RKO (cell line): Measurements from ENCODE around the gene DNM2.
A peak's percentile ranks its signal among the peaks of the same experiment; 100 is the strongest.
"Not testable (repeated sequence)": the region's sequence is repeated elsewhere in the genome, so short reads cannot be mapped to it uniquely, and the experiment has no call there.

ENCODE experiments used
- DNase-seq: peaks from one replicate; pipeline ENCODE4 v3.0.0-alpha.2; 2016; ENCODE audit warnings: low spot score

The DNM2 gene

DNA sequence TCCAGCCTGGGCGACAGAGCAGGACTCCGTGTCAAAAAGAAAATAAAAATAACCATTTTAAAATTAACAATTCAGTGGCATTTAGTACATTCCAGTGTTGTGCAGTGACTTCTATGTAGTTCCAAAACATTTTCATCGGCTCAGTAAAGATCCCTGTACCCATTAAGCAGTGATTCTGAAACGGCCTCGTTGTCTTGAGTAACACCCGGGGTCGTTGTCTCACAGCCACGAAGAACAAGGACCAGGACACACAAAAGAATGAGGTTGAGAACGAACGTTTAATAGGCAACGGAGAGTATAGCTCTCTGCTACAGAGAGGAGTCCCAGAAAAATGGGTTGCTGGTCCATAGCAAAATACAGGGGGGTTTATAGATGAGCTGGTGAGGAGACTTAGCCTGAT lies 120.5 kb downstream of the DNM2 start:
- no peak for DNase-seq

DNA sequence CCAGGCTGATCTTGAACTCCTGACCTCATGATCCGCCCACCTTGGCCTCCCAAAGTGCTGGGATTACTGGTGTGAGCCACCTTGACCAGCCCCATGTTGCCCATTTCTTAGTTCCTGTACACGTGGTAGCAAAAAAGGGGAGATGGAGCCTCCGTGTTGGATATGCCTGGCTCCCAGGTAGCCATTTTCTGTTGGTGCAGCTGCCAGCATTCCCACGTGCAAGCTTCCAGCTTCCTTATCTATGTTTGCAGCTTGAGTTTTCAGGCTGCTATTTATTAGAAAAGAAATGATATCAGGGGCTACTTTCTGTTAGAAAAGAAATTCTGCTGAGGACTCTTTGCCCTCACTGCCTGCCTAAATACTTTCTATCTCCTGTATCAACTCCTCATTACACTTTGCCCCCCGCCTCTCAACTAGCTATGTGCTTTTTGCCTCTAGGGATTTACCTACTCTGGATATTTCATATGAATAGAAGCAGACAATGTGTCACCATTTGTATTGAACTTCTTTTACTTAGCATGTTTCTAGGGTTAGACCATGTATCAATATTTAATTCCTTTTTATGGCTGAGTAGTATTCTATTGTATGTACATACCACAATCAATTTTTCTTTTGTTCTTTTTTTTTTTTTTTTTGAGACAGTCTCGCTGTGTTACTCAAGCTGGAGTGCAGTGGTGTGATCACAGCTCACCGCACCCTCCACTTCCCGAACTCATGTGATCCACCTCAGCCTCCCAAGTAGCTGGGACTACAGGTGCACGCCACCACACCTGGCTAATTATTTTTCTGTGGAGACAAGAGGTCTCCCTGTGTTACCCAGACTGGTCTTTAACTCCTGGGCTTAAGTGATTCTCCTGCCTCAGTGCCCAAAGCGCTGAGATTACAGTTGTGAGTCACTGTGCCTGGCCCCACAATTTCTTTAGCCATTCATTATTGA lies 121.5 kb downstream of the DNM2 start:
- DNase-seq: no peak

DNA sequence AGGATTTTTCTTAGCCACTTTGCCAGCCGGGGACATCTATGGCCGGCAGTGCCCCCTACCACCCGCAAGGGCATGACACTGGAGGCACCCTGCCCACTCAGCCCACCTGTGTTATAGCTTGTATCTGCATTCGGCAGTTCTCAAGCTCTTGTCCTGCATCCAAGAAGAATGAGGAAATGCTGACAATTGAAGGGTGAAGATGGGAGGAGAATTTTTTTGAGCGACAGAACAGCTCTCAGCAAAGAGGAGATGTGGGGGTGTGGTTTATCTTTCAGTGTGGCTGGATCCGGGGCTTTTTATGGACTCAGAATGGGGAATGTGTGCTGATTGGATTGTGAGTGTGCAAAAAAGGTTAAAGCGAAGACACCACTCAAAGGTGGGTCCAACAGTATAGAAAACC lies 124.9 kb downstream of the DNM2 start:
- DNase-seq: no peak

DNA sequence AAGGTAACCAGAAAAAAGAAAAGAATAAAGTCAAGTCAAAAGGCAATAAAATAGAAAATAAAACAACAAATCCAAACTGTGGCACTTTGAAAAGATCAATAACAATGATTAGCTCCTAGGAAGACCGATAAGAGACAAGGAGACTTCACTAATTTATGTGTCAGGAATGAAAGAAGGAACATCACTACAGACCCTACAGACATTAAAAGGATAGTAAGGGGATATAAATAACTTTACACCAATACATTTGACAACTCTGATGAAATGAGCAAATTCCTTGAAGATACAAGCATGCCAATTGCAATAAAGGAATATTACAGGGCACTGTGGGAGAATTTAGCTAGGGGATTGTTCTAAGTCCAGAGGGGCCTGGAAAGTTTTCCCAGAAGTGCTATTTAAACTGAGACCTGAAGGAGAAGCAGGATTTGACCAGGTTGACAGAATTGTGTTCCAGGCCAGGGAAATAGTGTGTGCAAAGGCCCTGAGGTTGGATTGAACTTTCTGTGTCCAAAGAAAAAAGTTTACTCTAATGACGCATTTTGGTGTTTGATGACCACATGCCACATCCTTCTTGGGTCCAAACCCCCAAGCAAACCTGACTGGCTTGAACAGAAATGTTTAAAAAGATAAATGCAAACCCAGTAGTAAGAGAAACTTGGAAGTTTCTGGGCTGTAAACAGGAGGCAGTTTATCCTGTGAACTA lies 128.8 kb downstream of the DNM2 start:
- DNase-seq: no peak

DNA sequence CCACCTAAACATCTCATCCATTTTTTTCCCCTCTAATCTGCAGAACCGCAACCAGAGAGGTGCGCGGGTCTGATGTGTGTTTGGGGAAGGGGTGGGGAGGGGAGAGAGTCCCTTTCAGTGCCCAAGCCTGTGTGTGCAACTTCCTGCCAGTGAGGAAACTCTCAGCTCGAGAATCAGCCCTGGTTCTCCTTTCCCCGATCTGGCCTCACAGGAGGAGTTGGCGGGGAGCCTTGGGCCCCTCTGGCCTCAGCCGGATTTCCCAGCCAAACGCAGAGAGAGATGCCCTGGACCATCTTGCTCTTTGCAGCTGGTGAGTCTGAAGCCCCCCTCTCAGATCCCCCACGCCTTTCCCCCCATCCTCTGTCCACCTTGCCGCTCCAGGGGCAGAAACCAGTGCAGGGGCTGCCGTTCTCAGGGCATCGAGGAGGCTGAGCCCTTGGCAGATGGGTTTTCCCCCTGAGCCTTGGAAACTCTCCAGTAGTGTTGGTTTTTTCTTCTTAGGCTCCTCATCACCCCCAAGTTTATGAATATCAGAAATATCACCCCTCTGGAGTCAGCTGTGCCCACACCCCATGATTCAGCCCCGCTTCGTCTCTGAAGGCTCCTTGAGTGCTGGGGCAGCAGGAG lies 130.5 kb downstream of the DNM2 start, which contains the start of gene C19orf38:
TSS of gene C19orf38 (plus strand) at position 186 of the 627 bp plus-strand sequence. CDS start at position 280, 94 bp downstream.
- DNase-seq: no peak

DNA sequence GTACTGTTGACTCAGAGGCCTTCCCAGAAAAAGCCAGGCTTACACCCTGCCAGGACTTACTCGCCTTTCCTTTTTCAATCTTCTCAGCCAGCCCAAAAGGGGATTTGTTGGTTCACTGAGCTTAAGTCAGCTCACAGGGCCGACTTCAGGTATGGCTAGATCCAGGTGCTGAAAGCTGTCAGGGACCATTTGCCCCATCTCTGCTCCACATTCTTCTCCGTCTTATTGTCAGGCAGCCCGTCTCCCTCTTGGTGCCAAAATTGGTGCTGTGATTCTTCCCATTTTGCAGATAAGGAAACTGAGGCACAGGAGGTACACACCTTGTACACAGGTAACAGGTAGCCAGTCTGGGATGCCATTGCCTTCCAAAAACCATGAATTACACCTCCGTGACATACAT lies 132.8 kb downstream of the DNM2 start:
- DNase-seq: no peak

DNA sequence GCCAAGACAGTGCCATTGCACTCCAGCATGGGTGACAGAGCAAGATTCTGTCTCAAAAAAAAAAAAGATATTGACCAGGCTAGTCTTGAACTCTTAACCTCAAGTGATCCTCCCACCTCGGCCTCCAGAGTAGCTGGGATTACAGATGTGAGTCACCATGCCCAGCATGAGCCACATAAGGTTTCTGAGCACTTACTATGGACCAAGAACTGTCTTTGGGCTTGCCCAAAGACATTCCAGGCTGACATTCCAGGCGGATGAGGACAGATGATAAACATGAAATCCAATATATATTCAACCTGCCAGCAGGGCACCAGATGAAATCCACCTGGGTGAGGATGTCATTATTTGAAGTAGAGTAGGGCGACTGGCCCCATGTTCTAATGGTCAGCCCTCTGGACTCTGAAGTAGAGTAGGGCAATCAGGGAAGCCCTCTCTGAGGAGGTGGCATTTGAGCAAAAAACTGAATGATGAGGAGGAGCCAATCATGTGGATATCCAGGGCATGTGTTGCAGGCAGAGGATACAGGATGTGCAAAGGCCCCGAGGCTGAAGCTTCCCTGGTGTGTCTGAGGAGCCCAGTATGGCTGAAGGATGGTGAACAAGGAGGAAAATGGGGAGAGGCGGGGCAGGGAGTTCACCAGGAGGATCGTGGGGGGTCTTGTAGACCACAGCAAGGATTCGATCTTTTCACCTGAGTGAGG lies 134.4 kb downstream of the DNM2 start:
- peak; percentile 43 for DNase-seq

DNA sequence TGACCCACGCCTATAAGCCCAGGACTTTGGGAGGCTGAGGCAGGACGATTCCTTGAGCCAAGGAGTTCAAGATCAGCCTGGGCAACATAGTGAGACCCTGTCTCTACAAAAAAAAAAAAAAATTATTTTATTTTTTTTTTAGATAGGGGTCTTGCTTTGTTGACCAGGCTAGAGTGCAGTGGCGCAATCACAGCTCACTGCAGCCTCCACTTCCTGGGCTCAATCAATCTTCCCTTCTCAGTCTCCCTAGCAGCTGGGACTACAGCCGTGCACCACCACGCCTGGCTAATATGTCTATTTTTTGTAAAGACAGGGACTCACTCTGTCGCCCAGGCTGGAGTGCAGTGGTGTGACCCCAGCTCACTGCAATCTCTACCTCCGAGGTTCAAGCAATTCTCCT lies 135.1 kb downstream of the DNM2 start:
- no peak for DNase-seq

DNA sequence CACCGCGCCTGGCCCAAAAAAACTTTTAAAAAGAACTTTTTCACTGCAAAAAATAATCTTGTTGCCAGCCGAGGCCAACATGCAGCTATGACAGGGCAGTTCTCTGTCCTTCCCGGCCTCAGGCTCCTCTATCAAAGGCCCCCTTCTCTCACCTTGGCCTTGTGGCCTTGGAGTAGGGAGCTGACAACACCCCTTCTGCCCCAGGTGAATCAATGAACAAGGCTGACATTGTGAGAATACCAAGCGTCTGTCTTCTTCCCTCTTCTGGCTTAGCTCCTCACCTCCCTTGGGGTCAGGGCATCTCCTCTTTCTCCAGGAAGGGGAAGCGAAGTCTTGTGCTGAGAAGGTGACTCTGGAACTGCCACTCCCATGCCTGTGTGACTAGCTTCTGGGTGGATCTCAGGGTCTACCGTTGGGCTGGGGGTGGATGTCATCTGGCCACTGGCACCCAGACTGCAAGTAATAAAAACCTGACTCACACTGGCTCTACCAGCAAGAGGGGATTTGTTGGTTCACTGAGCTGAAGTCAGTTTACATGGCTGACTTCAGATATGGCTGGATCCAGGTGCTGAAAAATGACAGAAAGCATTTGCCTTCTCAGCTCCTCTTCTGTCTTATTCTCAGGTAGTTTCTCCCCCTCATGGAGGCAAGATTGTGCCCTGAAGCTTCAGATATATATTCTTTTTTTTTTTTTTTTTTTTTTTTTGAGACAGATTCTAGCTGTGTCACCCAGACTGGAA lies 136.6 kb downstream of the DNM2 start:
- DNase-seq: no peak

DNA sequence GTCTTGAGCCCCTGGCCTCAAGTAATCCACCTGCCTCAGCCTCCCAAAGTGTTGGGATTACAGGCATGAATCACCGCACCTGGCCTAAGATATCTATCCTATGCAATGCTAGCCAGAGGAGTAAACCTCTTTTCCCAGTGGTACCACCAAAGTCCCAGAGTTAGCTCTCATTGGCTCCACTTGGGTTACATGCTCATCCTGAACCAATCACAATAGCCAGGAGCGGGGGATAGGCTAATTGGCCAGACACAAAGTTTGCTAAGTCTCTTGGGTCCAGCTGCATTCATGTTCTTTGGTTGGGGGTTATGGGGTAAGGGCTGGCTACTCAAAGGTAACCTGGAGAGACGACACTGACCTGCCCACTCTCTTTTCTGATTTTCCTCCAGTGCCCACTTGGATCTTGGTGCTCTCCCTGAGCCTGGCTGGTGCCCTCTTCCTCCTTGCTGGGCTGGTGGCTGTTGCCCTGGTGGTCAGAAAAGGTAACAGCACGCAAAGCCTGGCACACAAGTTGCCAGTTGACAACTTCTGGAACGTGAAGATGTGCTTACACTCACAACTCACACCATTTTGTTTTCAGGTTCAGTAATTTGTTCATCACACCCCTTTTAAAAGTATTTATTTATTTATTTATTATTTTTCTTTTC lies 138.1 kb downstream of the DNM2 start:
- DNase-seq: peak; percentile 54

DNA sequence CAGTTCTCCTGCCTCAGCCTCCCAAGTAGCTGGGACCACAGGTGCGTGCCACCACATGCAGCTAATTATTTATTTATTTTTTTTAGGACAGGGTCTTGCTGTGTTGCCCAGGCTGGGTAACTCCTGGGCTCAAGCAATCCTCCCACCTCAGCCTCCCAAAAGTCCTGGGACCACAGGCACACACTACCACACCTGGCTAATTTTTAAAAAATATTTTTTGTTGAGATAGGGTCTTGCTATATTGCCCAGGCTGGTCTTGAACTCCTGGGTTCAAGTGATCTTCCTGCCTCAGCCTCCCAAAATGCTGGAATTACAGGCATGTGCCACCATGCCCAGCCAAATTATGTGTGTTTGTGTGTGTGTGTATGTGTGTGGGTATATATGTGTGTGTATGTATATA lies 139.0 kb downstream of the DNM2 start:
- DNase-seq: not testable (repeated sequence)

DNA sequence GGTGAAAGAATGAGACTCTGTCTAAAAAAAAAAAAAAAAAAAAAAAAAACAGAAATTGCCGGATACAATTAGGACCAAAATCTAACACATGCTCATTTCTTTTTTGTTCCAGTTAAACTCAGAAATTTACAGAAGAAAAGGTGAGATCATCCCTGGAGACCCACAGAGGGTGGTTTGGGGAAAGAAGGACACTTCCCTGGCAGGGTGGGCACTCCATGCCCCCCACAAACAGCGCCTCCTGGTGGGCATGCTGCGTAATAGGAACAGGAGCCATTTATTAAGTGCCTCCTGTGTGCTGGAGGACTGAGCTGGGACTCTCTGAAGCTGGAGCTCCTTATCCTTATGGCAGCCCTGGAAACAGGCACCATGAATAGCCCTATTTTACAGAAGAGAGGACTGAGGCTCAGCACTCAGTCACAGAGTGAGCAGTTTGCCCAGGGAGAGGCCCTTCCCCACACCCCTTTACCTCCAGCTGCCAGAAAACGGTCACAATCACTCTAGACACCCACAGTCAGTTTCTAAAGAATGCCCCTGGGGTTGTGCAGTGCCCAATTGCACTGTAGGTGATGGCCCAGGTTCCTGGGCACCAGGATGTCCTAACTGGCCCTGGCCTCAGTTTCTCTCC lies 140.4 kb downstream of the DNM2 start:
- DNase-seq: no peak

DNA sequence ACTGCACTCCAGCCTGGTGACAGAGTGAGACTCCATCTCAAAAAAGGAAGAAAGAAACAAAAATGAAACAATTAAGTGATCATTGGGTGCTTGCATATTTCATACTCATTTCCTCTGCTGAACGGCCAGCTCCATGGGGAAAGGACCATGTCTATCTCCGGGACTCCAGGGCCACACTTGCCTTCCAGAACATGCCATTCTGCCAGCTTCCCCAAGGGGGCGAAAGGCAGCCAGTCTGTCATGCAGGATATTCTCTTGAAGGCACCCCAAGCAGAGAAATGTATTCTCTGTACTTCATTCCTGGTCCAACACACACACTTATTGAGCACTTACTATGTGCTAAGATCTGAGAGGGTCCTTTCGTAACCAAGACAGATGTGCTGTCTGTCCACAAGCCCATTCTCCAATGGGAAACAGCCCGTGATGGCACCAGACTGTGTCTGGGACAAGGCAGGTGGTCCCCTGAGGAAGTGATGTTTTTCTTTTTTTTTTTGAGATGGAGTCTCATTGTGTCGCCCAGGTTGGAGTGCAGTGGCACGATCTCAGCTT lies 143.3 kb downstream of the DNM2 start:
- DNase-seq: peak; percentile 69

DNA sequence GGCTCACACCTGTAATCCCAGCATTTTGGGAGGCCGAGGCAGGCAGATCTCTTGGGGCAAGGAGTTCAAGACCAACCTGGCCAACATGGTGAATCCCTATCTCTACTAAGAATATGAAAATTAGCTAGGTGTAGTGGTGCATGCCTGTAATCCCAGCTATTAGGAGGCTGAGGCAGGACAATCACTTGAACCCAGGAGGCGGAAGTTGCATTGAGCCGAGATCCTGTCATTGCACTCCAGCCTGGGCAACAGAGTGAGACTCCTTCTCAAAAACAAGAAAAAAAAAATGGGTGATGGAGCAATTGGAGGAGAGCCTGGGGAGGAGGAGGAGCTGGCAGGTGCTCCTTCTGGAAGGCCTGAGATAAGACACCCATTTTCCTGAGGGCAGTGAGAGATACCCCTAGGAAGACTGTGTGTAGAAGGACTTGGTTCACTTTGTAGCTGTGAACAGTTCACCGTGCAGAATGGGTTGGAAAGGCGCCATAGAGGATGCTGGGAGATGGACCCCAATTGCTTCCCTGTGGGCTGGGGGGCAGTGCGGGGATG lies 144.8 kb downstream of the DNM2 start:
- no peak for DNase-seq

DNA sequence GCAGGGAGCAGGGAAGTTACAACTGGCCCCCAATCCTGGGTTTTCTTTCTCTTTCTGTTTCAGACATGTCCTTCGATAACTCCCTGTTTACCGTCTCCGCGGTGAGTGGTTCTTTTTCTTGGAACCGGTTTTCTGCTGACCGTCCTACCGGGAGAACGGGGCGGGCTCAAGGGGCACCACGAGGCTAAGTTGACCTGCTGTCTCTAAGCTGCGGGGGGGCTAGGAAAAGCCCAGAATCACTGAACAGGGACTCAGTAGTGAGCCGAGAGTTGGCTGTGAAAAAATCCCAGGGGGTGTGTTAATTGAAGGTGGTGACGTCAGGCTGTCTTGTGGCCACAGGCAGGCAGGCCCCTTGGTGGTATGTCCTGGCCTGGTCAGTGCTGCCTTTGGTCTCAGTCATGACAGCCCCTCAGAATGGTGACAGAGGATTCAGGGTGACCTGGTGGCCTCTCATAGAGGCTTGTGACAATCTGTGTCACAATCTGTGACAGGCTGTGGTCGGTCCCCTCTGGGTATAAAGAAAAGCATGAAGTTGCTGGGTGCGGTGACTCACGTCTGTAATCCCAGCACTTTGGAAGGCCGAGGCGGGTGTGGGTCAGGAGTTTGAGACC lies 145.3 kb downstream of the DNM2 start:
- DNase-seq: no peak

DNA sequence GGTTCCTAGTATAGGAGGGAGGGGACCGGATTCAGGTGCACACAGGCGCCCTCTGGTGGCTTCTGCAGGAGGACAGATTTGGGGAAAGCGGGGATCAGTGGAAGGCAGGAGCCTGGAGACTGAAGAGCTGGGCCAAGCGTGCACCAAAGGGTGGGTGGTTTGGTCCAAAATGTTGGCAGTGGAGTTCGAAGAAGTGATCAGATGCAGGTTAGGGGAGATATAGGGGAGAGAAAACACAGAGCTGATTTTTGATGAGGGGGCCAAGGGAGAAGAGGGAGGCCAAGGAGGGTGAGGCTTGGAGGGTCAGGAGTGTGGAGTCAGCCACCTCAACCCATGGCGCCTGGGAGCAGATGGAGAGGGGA lies 146.6 kb downstream of the DNM2 start:
- DNase-seq: peak; percentile 82

DNA sequence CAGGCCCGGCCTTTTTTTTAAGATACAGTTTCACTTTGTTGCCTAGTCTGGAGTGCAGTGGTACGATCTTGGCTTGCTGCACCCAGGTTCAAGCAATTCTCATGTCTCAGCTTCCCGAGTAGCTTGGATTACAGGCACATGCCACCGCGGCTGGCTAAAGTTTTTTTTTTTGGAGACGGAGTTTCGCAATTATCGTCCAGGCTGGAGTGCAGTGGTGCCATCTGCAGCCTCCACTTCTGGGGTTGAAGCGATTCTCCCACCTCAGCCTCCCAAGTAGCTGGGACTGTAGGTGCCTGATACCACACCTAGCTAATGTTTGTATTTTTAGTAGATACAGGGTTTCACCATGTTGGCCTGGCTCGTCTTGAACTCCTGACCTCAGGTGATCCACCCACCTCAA lies 148.6 kb downstream of the DNM2 start:
- DNase-seq: no peak

DNA sequence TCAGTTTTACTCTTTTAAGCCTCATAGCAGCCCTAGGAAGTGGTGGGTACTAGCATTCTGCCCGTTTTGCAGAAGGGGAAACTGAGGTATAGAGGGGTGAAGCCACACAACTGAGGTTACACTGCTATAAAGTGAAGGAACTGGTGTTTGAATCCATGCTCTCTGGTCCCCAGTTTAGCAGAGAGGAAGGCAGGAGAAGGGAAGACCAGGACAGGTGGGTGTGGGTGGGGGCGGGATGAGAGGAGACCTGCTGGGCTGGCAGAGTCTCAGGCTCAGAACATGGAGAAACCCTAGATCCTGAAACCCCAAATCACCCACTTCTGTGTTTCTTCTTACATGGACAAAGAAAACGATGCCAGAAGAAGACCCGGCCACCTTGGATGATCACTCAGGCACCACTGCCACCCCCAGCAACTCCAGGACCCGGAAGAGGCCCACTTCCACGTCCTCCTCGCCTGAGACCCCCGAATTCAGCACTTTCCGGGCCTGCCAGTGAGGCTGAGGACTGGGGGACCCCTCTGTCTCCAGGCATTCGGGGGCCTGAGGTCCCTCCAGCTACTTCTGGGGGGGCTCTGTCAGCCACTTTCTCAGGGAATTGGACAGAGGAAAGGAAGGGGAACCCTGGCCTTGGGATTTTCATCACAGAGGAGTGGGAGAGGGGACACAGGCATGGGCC lies 151.1 kb downstream of the DNM2 start:
- DNase-seq: no peak

DNA sequence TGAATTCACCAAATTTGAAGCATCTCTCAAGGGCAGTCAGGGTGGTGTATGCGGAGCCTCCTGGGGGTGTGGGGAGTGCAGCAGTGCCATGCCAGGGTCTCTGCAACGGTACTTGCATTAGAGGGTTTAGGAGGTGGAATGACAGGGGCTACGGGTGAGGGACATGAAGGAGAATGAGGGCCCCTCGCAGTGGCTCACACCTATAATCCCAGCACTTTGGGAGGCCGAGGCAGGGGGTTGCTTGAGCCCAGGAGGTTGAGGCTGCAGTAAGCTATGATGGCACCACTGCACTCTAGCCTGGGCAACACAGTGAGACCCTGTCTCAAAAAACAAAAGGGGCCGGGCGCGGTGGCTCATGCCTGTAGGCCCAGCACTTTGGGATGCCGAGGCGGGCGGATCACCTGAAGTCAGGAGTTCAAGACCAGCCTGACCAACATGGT lies 152.0 kb downstream of the DNM2 start:
- not testable (repeated sequence) for DNase-seq
